ENCODE data around the gene GMPPB.

GRCh38 chr3:49671291-49672288, 52.2 kb downstream of the GMPPB start:
- TF ChIP-seq CTCF (IDR thresholded peaks at IDR 0.05; ENCODE audit: low read length) (peak; percentile 83), EZH2phosphoT487 (IDR thresholded peaks at IDR 0.05; ENCODE audit: low read length) (no peak), EZH2 (optimal IDR thresholded peaks at IDR 0.05; ENCODE audit: low read depth, low read length) (no peak)

Data from MM.1S (cell line).